ENCODE data around the gene GPAM. TPM values are rescaled to one million over a fixed set of nuclear protein-coding genes. Genes with fewer than 3 reads are reported as not detected.

Gene GPAM
- total RNA-seq, 1 donor from 2014 or later, result 6.9 TPM

DNA sequence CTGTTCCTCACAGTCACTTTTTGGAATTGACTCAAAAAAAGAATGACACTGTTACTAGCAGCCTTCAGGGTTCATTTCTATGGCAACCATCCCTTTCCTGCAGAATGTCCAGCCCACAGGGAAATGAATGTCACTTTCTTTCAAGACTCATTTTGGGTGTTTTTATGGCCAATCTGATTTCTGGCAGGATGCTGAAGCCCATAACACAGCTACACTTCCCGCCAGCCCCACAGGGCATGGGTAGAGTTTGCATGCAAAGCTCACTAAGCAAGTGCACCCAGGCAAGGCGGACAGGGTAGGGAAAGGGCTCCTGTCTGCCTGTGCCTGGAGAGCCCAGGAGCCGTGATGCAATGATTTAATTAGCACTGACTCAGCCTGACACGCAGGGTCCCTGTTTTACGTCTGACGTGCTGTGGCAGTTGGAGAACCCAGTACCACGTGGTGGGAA, 26.1 kb upstream of the GPAM start:
- Histone ChIP-seq H3K9me3 (no peaks in the 10 kb centered on the region), H3K4me1 (no peaks in the 10 kb centered on the region), H3K36me3 (no peaks in the 10 kb centered on the region), H3K27me3 (no peaks in the 10 kb centered on the region), H3K4me3 (no peak overlapping the region), H3K27ac (no peak overlapping the region)
- DNase-seq (ENCODE audit: extremely low spot score in 2 of 2), result peak in 1 of 2 donors; percentile 49
- intact Hi-C loops (cut with DNase I), result no loop called here
- TF ChIP-seq, protein P1, sequence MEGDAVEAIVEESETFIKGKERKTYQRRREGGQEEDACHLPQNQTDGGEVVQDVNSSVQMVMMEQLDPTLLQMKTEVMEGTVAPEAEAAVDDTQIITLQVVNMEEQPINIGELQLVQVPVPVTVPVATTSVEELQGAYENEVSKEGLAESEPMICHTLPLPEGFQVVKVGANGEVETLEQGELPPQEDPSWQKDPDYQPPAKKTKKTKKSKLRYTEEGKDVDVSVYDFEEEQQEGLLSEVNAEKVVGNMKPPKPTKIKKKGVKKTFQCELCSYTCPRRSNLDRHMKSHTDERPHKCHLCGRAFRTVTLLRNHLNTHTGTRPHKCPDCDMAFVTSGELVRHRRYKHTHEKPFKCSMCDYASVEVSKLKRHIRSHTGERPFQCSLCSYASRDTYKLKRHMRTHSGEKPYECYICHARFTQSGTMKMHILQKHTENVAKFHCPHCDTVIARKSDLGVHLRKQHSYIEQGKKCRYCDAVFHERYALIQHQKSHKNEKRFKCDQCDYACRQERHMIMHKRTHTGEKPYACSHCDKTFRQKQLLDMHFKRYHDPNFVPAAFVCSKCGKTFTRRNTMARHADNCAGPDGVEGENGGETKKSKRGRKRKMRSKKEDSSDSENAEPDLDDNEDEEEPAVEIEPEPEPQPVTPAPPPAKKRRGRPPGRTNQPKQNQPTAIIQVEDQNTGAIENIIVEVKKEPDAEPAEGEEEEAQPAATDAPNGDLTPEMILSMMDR (IDR thresholded peaks at IDR 0.05), result no peak
- TF ChIP-seq POLR2AphosphoS5 (IDR thresholded peaks at IDR 0.05; ENCODE audit: insufficient read depth in 1 of 2, low read depth in 1 of 2) (no peak), POLR2A (IDR thresholded peaks at IDR 0.05) (no peak)

DNA sequence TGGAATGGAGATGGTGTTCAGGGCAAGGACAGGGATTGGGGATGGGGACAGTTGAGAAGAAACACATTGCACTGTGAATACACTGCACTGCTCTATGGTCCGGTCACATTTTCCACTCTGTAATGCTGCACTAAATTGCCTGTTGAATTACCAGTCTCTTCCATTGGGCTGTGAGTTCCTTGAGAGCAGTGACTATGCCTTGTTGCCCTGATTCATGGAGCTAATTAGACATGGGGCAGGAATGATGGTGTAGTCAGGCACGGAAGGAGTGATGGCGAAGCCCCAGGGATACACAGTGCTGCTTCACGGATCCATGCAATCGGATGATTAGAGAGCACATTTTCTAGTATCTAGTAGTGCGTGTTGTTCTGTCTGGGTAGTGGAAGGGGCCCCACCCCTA, 25.4 kb upstream of the GPAM start:
- intact Hi-C loops (cut with DNase I), result no loop called here
- Histone ChIP-seq H3K4me3 (no peak overlapping the region), H3K27me3 (no peaks in the 10 kb centered on the region), H3K27ac (no peak overlapping the region), H3K36me3 (no peaks in the 10 kb centered on the region), H3K4me1 (no peaks in the 10 kb centered on the region), H3K9me3 (no peaks in the 10 kb centered on the region)
- no peak for DNase-seq (ENCODE audit: extremely low spot score in 2 of 2)
- no peak for TF ChIP-seq POLR2AphosphoS5 (IDR thresholded peaks at IDR 0.05; ENCODE audit: insufficient read depth in 1 of 2, low read depth in 1 of 2)
- TF ChIP-seq, protein P1 (IDR thresholded peaks at IDR 0.05), result no peak
- no peak for TF ChIP-seq POLR2A (IDR thresholded peaks at IDR 0.05)

DNA sequence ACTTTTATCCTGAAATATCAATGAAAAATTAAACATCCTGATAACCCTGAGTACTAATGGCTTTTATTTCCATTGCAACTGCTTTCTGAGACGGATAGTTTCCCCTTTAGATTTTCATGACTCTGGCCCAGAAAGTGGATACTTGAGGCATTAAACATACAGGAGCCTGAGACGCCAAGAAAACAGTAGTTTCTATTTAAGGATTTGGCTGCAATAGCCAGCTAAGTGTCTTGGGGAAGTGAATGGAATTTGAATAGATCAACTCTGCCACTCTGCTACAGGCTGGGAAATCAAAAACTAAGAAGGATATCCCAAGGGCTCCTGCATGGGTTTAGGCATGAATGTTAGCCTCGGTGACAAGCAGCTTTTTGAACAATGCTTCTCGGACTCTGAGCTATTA, 24.7 kb upstream of the GPAM start:
- no peak overlapping the region for H3K27ac ChIP-seq
- no peak for DNase-seq (ENCODE audit: extremely low spot score in 2 of 2)
- no peaks in the 10 kb centered on the region for H3K4me1 ChIP-seq

DNA sequence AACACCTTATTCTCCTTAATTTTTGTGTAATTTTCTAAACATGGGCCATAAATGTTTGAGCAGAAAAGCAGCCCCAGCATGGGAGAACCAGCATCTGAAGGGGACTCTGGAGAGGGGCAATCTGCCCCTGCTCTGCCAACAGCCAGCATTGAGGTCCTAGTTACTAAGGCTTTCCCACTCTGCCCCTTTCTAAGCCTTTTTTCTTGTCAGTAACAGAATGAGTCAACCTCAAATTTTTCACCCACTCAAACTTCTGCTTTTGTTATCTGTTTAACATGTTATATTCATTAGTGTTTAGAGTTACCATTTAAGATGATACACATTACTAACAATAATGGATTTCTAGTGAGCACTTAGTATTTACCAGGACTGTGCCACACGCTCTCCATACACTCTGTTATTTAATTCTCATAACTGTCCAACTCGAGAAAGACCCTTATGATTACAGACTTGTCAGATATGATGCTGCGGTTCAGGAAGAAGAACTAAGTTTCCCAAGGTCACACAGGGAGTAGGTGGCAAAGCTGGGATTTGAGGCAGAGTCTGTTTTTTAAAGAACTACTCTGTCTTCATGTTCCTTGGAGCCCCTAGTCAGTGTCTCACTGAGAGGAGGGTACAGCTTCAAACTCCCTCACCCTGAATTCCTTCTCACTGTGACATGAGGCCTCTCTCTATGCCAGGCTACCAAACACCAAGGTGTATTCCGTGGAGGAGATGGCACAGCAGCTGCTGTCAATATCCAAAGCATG, 19.9 kb upstream of the GPAM start:
- DNase-seq (ENCODE audit: extremely low spot score in 2 of 2), result no peak
- intact Hi-C loops (cut with DNase I), result no loop called here
- H3K36me3 ChIP-seq, result no peaks in the 10 kb centered on the region
- H3K9me3 ChIP-seq, result no peaks in the 10 kb centered on the region
- H3K4me3 ChIP-seq, result no peak overlapping the region
- H3K27me3 ChIP-seq, result no peaks in the 10 kb centered on the region
- TF ChIP-seq POLR2A (IDR thresholded peaks at IDR 0.05), result no peak
- TF ChIP-seq, protein P1 (IDR thresholded peaks at IDR 0.05), result no peak
- no peak overlapping the region for H3K27ac ChIP-seq
- H3K4me1 ChIP-seq, result no peaks in the 10 kb centered on the region

More for the DNA sequence above, 24.7 kb upstream of the GPAM start:
- H3K36me3 ChIP-seq, result no peaks in the 10 kb centered on the region
- intact Hi-C loops (cut with DNase I), result no loop called here
- H3K4me3 ChIP-seq, result no peak overlapping the region
- no peak for TF ChIP-seq POLR2A (IDR thresholded peaks at IDR 0.05)
- no peaks in the 10 kb centered on the region for H3K27me3 ChIP-seq
- no peaks in the 10 kb centered on the region for H3K9me3 ChIP-seq

DNA sequence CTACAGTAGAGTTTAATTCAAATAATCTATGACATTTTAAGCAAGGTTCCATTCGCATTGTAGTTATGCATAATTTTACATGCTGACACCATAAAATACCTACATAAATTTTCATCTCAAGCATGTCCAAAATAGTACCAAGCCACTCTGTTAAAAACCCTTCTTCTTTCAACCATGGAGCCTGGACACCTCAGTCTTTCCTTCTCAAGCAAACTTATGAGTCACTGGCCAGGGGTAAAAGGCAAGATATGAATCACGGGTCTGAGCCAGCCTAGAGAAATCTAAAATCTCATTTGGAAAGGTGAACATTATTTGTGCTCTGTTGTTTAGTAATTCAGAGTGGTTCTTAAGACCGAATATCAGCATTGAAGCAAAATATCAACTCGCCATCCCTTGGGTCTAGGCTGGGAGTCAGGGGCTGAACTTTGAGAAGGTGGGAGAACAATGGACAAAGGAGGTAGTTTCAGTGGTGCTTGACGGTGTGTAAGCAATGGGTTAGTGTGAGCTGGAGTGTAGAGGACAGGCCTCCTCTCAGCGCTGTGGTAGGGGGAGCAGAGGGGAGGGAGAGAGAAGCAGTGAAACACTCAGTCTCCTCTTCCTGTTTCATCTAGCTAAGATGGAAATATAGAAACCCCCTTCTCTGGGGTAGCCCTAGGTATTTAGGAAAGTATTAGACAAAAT, 19.1 kb upstream of the GPAM start:
- DNase-seq (ENCODE audit: extremely low spot score in 2 of 2), result no peak
- intact Hi-C loops (cut with DNase I), result no loop called here
- Histone ChIP-seq H3K9me3 (no peaks in the 10 kb centered on the region), H3K36me3 (no peaks in the 10 kb centered on the region), H3K4me3 (no peak overlapping the region), H3K27ac (no peak overlapping the region), H3K27me3 (no peaks in the 10 kb centered on the region), H3K4me1 (no peaks in the 10 kb centered on the region)
- TF ChIP-seq, protein P1 (IDR thresholded peaks at IDR 0.05), result no peak
- TF ChIP-seq POLR2A (IDR thresholded peaks at IDR 0.05), result no peak
- no peak for TF ChIP-seq POLR2AphosphoS5 (IDR thresholded peaks at IDR 0.05; ENCODE audit: insufficient read depth in 1 of 2, low read depth in 1 of 2)

All from vagina (tissue), 2 donors.